MM.1S (cell line): Measurements from ENCODE around the gene MTARC2.

ENCODE experiments used
- DNase-seq: peaks from one replicate; pipeline ENCODE4 v3.0.0-alpha.2; 2015
- H2AFZ ChIP-seq: fragments of 300-600 bp; sonication (generic); 2 replicates; pipeline ENCODE4 v1.6.0; 2016; ENCODE audit warnings: antibody characterized with exemption, low read length
- H3F3A ChIP-seq: fragments of 300-600 bp; sonication (generic); 2 replicates; pipeline ENCODE4 v1.6.1; 2016; ENCODE audit warnings: mild to moderate bottlenecking, antibody characterized with exemption, low read length, moderate library complexity, mixed read lengths; ENCODE audit not compliant: insufficient read depth
- H3K27ac ChIP-seq: fragments of 300-600 bp; sonication (generic); 2 replicates; pipeline ENCODE4 v1.5.1; 2016; ENCODE audit warnings: mild to moderate bottlenecking, low read length
- H3K27me3 ChIP-seq: fragments of 300-600 bp; sonication (generic); replicated peaks from 2 replicates; pipeline ENCODE4 v1.6.0; 2016; ENCODE audit warnings: low read length; ENCODE audit not compliant: insufficient read depth
- H3K36me3 ChIP-seq: fragments of 300-600 bp; sonication (generic); replicated peaks from 2 replicates; pipeline ENCODE4 v1.6.1; 2016; ENCODE audit warnings: mild to moderate bottlenecking, low read length, mixed read lengths; ENCODE audit not compliant: insufficient read depth
- H3K4me1 ChIP-seq: fragments of 300-600 bp; sonication (generic); 2 replicates; pipeline ENCODE4 v1.6.1; 2016; ENCODE audit warnings: low read length, mixed read lengths
- H3K4me2 ChIP-seq: fragments of 300-600 bp; sonication (generic); 2 replicates; pipeline ENCODE4 v1.6.0; 2016; ENCODE audit warnings: low read depth, low read length
- H3K4me3 ChIP-seq: fragments of 300-600 bp; sonication (generic); 2 replicates; pipeline ENCODE4 v1.5.1; 2016; ENCODE audit warnings: low read length, mixed read lengths
- H3K79me2 ChIP-seq: fragments of 300-600 bp; sonication (generic); 2 replicates; pipeline ENCODE4 v1.6.1; 2016; ENCODE audit warnings: mixed run types, low read length, mixed read lengths
- H3K9ac ChIP-seq: fragments of 300-600 bp; sonication (generic); 2 replicates; pipeline ENCODE4 v1.6.1; 2016; ENCODE audit warnings: low read length, mixed read lengths
- H3K9me2 ChIP-seq: fragments of 300-600 bp; sonication (generic); replicated peaks from 2 replicates; pipeline ENCODE4 v1.6.1; 2016; ENCODE audit warnings: mild to moderate bottlenecking, low read length, mixed read lengths; ENCODE audit not compliant: insufficient read depth
- H3K9me3 ChIP-seq: fragments of 300-600 bp; sonication (generic); replicated peaks from 2 replicates; pipeline ENCODE4 v1.6.1; 2016; ENCODE audit warnings: mild to moderate bottlenecking, low read length, mixed read lengths; ENCODE audit not compliant: insufficient read depth
- H4K20me1 ChIP-seq: fragments of 300-600 bp; sonication (generic); 2 replicates; pipeline ENCODE4 v1.6.1; 2016; ENCODE audit warnings: mild to moderate bottlenecking, low read length, moderate library complexity, mixed read lengths; ENCODE audit not compliant: insufficient read depth
- CTCF ChIP-seq: fragments of 300-600 bp; sonication (generic); IDR thresholded peaks from 2 replicates; pipeline ENCODE4 v1.5.1; 2016; ENCODE audit warnings: antibody characterized with exemption, low read length, mixed read lengths
- EZH2 ChIP-seq: fragments of 300-600 bp; sonication (generic); optimal IDR thresholded peaks from 2 replicates; pipeline ENCODE3; 2017; ENCODE audit warnings: low read depth, mild to moderate bottlenecking, antibody characterized with exemption, low read length, mixed read lengths
- EZH2phosphoT487 ChIP-seq: fragments of 300-600 bp; sonication (generic); IDR thresholded peaks from 2 replicates; pipeline ENCODE4 v1.6.1; 2018; ENCODE audit warnings: antibody characterized with exemption, low read length

MTARC2 gene

GRCh38 chr1:220798338-220798737 is 50.2 kb downstream of the MTARC2 start:
- DNase-seq: no peak
- no peaks in the 10 kb centered on the region for H3K36me3 ChIP-seq

GRCh38 chr1:220800262-220800661 is 52.1 kb downstream of the MTARC2 start:
- H3K79me2 ChIP-seq: no peaks in the 10 kb centered on the region
- H3K9me3 ChIP-seq: no peaks in the 10 kb centered on the region
- H3K36me3 ChIP-seq: no peaks in the 10 kb centered on the region
- no peak overlapping the region for H3K27ac ChIP-seq
- no peaks in the 10 kb centered on the region for H3K27me3 ChIP-seq
- no peak overlapping the region for H3K9ac ChIP-seq
- no peaks in the 10 kb centered on the region for H3K9me2 ChIP-seq
- no peaks in the 10 kb centered on the region for H3K4me1 ChIP-seq
- no peak overlapping the region for H2AFZ ChIP-seq
- no peak for DNase-seq
- TF ChIP-seq EZH2: no peak
- TF ChIP-seq EZH2phosphoT487: no peak
- TF ChIP-seq CTCF: no peak
- H3F3A ChIP-seq: no peaks in the 10 kb centered on the region
- no peak overlapping the region for H3K4me2 ChIP-seq
- no peaks in the 10 kb centered on the region for H4K20me1 ChIP-seq
- no peak overlapping the region for H3K4me3 ChIP-seq

More at GRCh38 chr1:220798338-220798737, 50.2 kb downstream of the MTARC2 start:
- no peak overlapping the region for H3K9ac ChIP-seq
- H3K9me3 ChIP-seq: no peaks in the 10 kb centered on the region
- H3K27me3 ChIP-seq: no peaks in the 10 kb centered on the region
- no peak overlapping the region for H3K4me2 ChIP-seq
- TF ChIP-seq EZH2: no peak
- no peak for TF ChIP-seq CTCF
- TF ChIP-seq EZH2phosphoT487: no peak
- H3F3A ChIP-seq: no peaks in the 10 kb centered on the region
- no peaks in the 10 kb centered on the region for H3K4me1 ChIP-seq
- no peaks in the 10 kb centered on the region for H4K20me1 ChIP-seq
- H3K27ac ChIP-seq: no peak overlapping the region
- H3K9me2 ChIP-seq: no peaks in the 10 kb centered on the region
- no peaks in the 10 kb centered on the region for H3K79me2 ChIP-seq
- H2AFZ ChIP-seq: no peak overlapping the region
- H3K4me3 ChIP-seq: no peak overlapping the region

GRCh38 chr1:220803401-220804201 is 55.5 kb downstream of the MTARC2 start:
- no peak overlapping the region for H3K4me2 ChIP-seq
- no peaks in the 10 kb centered on the region for H3K79me2 ChIP-seq
- H4K20me1 ChIP-seq: no peaks in the 10 kb centered on the region
- H3K4me3 ChIP-seq: no peak overlapping the region
- H3F3A ChIP-seq: no peaks in the 10 kb centered on the region
- H3K9ac ChIP-seq: no peak overlapping the region
- no peak overlapping the region for H3K27ac ChIP-seq
- no peaks in the 10 kb centered on the region for H3K4me1 ChIP-seq
- DNase-seq: peak; percentile 32
- H3K9me2 ChIP-seq: no peaks in the 10 kb centered on the region
- H2AFZ ChIP-seq: no peak overlapping the region
- no peaks in the 10 kb centered on the region for H3K36me3 ChIP-seq
- H3K27me3 ChIP-seq: no peaks in the 10 kb centered on the region
- TF ChIP-seq EZH2phosphoT487 (no peak), EZH2 (no peak), CTCF (peak; percentile 87)
- H3K9me3 ChIP-seq: no peaks in the 10 kb centered on the region
